Astrocyte (in vitro differentiated cells and primary cell): Measurements from ENCODE around the gene C19orf44.

Experiments used
- CTCF ChIP-seq: IDR thresholded peaks from 2 replicates; pipeline ENCODE4 v1.5.1; 2011; ENCODE audit warnings: low read depth, mild to moderate bottlenecking, inconsistent platforms, low read length, moderate library complexity; ENCODE audit not compliant: insufficient read depth
- EZH2 ChIP-seq: IDR thresholded peaks from 2 replicates; pipeline ENCODE4 v1.6.1; 2012; ENCODE audit warnings: mild to moderate bottlenecking, low read length, inconsistent platforms; ENCODE audit not compliant: insufficient read depth

GRCh38 chr19:16470911-16471811 lies 25.0 kb upstream of the C19orf44 start:
- no peak for TF ChIP-seq CTCF
- TF ChIP-seq EZH2, result no peak
